Activated CD8-positive, alpha-beta T cell treated with anti-CD3 and anti-CD28 coated beads for 36 hours (primary cell): ENCODE data around the gene SMPD3. TPM values are rescaled to one million over a fixed set of nuclear protein-coding genes. Genes with fewer than 3 reads are reported as not detected.

Source experiments
- ATAC-seq: fragments of 200-7000 bp; cut with Tn5 transposase; one replicate; pipeline ENCODE4 v1.10.0; 2021; ENCODE audit warnings: mild to moderate bottlenecking, moderate library complexity
- CTCF ChIA-PET: fragments of 350-600 bp; sonication (Branson Sonifier 250); formaldehyde crosslinking; loops from one replicate; lab custom pipeline; 2021; ENCODE audit warnings: antibody characterized with exemption; lab: Charles Lee
- POLR2A ChIA-PET: fragments of 350-600 bp; sonication (Branson Sonifier 250); formaldehyde crosslinking; loops from one replicate; lab custom pipeline; 2021; ENCODE audit warnings: antibody characterized with exemption; lab: Charles Lee
- DNase-seq: peaks from one replicate; pipeline ENCODE4 v3.0.0-alpha.2; 2020
- H3K27ac Mint-ChIP-seq: one replicate; pipeline ENCODE4 v1.8.0; 2021; ENCODE audit warnings: mild to moderate bottlenecking, mixed read lengths
- H3K27me3 Mint-ChIP-seq: one replicate; pipeline ENCODE4 v1.8.0; 2021; ENCODE audit warnings: mixed read lengths
- H3K36me3 Mint-ChIP-seq: one replicate; pipeline ENCODE4 v1.8.0; 2021; ENCODE audit warnings: low read depth, mixed read lengths
- H3K4me1 Mint-ChIP-seq: one replicate; pipeline ENCODE4 v1.8.0; 2021; ENCODE audit warnings: low read depth, mixed read lengths
- H3K4me3 Mint-ChIP-seq: one replicate; pipeline ENCODE4 v1.8.0; 2021; ENCODE audit warnings: mild to moderate bottlenecking, moderate library complexity, mixed read lengths
- H3K9me3 Mint-ChIP-seq: one replicate; pipeline ENCODE4 v1.8.0; 2021; ENCODE audit warnings: mixed read lengths
- intact Hi-C: fragments of 100-400 bp; cut with micrococcal nuclease; formaldehyde crosslinking; loops from one replicate; pipeline ENCODE4 v1.10.0; 2022
- total RNA-seq, 2 experiments: library from RNA; stranded (reverse); gene quantifications; one replicate each; pipeline ENCODE4 v1.2.3, GENCODE V29; 2021
- TF ChIP-seq, protein P1 (sequence below): fragments of 200-600 bp; IDR thresholded peaks from one replicate; pipeline ENCODE4 v1.8.0; 2022; ENCODE audit warnings: antibody characterized with exemption, mild to moderate bottlenecking

Gene SMPD3
- total RNA-seq, 2 experiments from 2014 or later: 0.16 to 0.63 TPM

DNA sequence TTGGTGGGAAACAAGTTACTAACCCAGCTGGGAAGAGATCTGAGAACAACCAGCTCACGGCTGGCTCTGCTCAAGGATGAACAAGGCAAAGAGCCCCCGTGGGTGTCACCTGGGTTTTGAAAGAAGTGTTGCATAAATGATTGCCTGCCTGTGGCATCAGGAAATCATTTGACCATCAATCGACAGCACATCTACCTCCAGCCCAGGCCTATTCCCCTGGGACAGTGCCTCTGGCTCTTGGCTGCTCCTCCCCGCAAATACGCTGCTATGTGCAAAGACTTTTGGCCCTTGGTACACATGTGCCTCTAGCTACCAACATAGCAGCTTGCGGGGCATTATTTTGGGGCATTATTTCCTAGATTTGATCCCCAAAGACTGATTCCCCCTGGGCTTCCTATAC, 39.4 kb upstream of the SMPD3 start:
- ChIA-PET POLR2A (interaction anchor here (1.0 kb wide), 1 partner anchor 23 kb away, joined by 3 read pairs; no protein-coding TSS in a partner anchor), CTCF (interaction anchor here (0.6 to 1.9 kb wide), 5 partner anchors 22 to 598 kb away, joined by 3 to 7 read pairs (median 5); no protein-coding TSS in a partner anchor)
- no peak for DNase-seq
- H3K27me3 Mint-ChIP-seq: no peaks in the 10 kb centered on the region
- H3K36me3 Mint-ChIP-seq: no peaks in the 10 kb centered on the region
- no peak overlapping the region for H3K4me3 Mint-ChIP-seq
- TF ChIP-seq, protein P1, sequence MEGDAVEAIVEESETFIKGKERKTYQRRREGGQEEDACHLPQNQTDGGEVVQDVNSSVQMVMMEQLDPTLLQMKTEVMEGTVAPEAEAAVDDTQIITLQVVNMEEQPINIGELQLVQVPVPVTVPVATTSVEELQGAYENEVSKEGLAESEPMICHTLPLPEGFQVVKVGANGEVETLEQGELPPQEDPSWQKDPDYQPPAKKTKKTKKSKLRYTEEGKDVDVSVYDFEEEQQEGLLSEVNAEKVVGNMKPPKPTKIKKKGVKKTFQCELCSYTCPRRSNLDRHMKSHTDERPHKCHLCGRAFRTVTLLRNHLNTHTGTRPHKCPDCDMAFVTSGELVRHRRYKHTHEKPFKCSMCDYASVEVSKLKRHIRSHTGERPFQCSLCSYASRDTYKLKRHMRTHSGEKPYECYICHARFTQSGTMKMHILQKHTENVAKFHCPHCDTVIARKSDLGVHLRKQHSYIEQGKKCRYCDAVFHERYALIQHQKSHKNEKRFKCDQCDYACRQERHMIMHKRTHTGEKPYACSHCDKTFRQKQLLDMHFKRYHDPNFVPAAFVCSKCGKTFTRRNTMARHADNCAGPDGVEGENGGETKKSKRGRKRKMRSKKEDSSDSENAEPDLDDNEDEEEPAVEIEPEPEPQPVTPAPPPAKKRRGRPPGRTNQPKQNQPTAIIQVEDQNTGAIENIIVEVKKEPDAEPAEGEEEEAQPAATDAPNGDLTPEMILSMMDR: no peak
- no peak overlapping the region for H3K27ac Mint-ChIP-seq
- no peak for ATAC-seq
- H3K9me3 Mint-ChIP-seq: no peaks in the 10 kb centered on the region
- no peaks in the 10 kb centered on the region for H3K4me1 Mint-ChIP-seq
- intact Hi-C loops: no loop called here

- ChIA-PET CTCF (interaction anchor here (0.6 to 1.9 kb wide), 5 partner anchors 23 to 599 kb away, joined by 3 to 7 read pairs (median 5); no protein-coding TSS in a partner anchor), POLR2A (interaction anchor here (0.7 kb wide), 1 partner anchor 143 kb away, joined by 3 read pairs; no protein-coding TSS in a partner anchor)
- Mint-ChIP-seq H3K36me3 (no peaks in the 10 kb centered on the region), H3K9me3 (no peaks in the 10 kb centered on the region), H3K27me3 (no peaks in the 10 kb centered on the region), H3K4me3 (no peak overlapping the region), H3K27ac (no peak overlapping the region), H3K4me1 (no peaks in the 10 kb centered on the region)
- ATAC-seq: no peak
- intact Hi-C loops: no loop called here
- no peak for DNase-seq
- TF ChIP-seq, protein P1: no peak
These were observed 38.9 kb upstream of the SMPD3 start for GRCh38 chr16:68487203-68487514.

- intact Hi-C loops: no loop called here
- Mint-ChIP-seq H3K9me3 (no peaks in the 10 kb centered on the region), H3K4me3 (no peak overlapping the region), H3K4me1 (no peaks in the 10 kb centered on the region), H3K36me3 (no peaks in the 10 kb centered on the region), H3K27me3 (no peaks in the 10 kb centered on the region), H3K27ac (no peak overlapping the region)
- POLR2A ChIA-PET: interaction anchor here (0.7 kb wide), 1 partner anchor 143 kb away, joined by 3 read pairs; no protein-coding TSS in a partner anchor
- CTCF ChIA-PET: interaction anchor here (1.4 to 1.9 kb wide), 4 partner anchors 23 to 90 kb away, joined by 4 to 7 read pairs (median 6); no protein-coding TSS in a partner anchor
- ATAC-seq (no peak), DNase-seq (no peak)
- TF ChIP-seq, protein P1: no peak
These were observed 38.3 kb upstream of the SMPD3 start for GRCh38 chr16:68486502-68487202.

- CTCF ChIA-PET: interaction anchor here (1.7 kb wide), 1 partner anchor 29 kb away, joined by 7 read pairs; no protein-coding TSS in a partner anchor
- Mint-ChIP-seq H3K4me1 (no peaks in the 10 kb centered on the region), H3K27ac (no peak overlapping the region), H3K4me3 (no peak overlapping the region), H3K27me3 (no peaks in the 10 kb centered on the region), H3K36me3 (no peaks in the 10 kb centered on the region), H3K9me3 (no peaks in the 10 kb centered on the region)
- POLR2A ChIA-PET: interaction anchor here (1.0 kb wide), 1 partner anchor 15 kb away, joined by 3 read pairs; no protein-coding TSS in a partner anchor
- no peak for DNase-seq
- intact Hi-C loops: no loop called here
- TF ChIP-seq, protein P1: no peak
- ATAC-seq: no peak
These were observed 33.3 kb upstream of the SMPD3 start for GRCh38 chr16:68481636-68482035.
